ENCODE measurements around the gene SLC38A11.

The SLC38A11 gene

DNA sequence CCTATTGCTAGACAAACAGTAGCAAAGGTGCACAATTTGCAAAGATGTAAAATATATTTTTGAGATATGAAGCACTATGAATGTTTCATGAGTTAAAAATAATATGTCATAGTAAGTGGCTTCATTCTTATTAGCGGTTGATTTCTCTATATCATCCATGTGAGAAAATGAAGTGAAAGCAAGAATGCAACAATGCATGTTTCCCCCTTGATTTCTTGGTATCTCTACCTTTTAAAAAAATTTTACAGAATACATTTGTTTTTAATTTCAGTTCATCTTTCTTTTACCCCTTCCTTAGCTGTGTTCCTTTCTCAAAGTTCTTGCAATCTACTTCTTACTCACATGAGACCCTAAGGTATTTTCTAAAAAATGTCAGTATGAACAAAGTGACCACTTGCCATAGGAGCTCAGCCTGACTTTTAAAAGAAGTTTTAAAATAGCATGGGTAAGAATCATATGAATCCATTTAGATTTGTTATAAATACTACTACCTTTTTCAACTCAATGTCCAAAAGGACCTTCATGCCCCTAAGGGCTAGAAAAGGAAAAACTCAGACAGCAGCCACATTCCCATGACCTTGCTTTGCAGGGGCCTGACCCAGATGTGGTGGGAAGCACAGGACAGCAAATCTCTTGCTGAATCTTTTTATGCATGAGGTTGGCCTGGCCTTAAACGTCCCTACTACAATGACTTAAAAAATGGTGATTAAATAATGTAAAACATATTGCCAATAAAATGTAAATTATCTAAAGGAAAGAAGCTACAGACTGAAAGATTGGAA is 14.8 kb upstream of the SLC38A11 start:
- no peak for DNase-seq (ENCODE audit: low spot score)

DNA sequence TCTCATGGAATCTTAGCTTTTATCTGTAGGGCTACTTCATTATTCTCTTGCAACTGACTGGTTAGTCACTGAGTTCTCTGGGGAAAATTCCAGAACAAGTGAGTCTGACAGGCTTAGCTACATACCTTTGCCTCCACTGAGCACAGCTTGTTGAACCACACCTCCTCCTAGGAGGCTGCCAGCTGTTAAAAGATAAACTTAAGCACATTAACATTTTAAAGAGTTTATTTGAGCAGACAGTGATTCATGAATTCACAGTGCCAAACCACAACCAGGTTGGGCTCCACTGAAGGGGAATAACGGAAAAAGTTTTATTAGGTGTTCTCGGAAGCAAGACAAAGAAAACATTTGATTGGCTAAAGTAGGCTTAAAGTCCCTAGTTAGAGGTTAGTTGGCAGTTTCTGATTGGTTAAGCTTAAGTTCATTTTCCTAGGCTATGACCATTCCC is 12.5 kb upstream of the SLC38A11 start:
- DNase-seq (ENCODE audit: low spot score), result no peak

DNA sequence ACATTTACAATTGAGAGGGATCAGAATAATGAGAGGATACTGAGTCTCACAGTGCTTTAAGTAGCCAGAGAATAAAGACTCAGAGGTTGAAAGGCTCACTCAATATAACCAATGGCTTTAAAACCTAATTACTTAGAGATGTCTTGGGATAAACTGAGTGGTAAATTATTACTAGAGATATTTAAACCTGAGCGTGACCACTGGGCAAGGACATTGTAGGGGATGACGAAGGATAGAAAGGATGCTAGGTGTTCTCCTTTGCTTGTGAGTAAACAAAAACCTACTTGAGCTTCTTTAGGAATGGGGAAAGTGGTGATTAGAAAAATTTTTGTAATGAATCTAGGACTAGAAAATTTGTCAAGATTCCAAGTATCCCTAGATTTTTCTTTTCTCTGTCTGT is 12.0 kb upstream of the SLC38A11 start:
- DNase-seq (ENCODE audit: low spot score), result no peak

DNA sequence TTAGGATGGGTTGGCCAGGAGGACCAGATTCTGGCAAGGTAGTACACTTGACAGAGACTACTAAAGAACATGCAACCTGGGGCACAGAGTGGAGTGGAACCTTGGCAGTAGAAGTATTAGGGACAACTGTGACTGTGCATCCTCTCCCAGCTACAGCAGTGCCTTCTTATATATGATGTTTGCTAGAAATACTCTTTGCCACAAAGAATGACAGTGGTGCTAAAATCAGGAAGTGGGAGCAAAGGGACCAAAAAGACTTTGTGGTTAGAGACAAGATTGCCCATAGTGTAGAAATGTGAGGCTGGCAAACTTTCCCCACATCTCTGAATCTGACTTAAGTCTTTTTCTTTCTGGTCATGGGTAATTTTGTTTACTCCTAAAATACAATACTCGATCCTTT is 9.4 kb upstream of the SLC38A11 start:
- DNase-seq (ENCODE audit: low spot score), result no peak

DNA sequence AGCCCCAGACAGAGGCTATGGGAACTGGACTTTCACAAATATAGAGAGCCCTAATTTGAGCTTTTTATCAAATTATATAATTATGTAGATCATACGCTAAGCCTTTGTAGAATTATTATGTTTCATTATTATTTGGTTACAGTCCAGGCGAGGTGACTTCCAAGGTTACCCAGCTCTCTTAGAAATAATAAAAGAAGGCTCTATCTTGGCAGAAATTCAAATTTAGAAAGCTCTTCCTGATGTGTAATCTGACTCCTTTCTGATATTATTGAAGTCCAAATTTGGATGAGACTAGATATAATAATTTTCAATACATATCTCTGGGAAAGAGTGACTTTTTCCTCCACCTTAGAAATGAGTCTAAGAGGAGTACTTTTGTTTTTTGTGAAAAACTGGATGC is 4.8 kb upstream of the SLC38A11 start:
- DNase-seq (ENCODE audit: low spot score), result no peak

DNA sequence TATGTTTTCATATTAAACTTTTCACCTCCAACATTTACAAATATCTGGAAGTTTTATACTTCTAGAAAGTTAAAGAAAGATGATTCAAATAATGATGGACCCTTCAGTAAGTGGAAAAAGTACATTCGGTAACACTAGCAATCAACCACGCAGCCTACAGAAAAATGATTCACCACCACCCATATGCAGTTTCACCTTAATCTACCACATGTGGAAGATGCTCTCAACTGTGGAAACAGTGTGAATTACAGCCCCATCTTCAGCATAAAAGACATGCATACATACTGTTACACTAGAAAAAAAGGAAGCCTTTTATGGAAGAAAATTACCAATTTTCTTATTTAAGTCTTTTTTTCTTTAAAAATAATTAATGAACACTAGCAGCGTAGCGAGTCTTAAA is 1.1 kb downstream of the SLC38A11 start:
- DNase-seq (ENCODE audit: low spot score), result no peak

DNA sequence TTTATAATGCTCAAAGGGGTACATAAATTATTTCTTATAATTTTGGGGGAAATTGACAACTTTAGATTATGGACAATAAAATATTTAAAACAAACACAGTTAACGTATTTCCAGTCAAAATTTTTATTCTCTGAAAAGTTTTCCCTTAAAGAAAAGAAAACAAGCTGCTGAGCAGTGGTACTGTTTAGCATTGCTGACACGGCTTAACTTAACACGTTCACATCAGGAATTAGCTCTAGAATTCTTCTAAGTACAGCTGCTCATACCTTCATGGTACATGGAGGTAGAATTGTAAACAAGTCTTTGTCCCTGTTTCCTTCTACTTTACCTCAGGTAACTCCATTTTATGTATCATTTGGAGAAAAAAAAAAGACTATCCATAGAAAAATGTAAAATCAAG is 2.0 kb downstream of the SLC38A11 start:
- no peak for DNase-seq (ENCODE audit: low spot score)

DNA sequence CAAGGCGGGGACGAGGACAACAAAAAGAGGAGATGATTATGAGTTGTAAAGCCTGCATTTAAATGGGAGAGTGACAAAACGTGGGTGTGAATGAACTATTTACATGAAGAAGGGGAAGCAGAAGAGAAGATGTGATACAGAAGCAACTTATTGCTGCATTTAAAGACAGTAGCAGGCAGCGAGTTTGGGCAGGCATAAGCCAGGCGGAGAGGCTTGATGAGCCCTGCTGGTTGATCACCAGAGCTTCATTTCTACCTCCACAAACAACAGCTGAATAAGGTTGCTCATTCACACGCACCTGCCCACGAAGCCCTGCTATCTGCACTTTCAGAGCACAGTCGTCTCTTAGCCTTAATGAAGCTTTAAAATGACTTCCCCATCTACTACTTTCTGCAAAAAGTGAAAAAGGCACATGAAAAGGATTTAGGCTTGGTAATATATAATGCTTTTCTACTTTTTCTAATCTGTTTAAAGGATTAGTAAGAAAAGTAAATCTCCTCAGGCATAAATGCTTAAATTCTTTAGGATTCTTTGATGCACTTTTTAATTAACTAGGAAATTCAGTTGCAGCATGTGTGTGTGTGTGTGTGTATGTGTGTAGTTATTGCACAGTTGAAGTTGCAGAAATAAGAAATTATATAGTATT is 3.1 kb downstream of the SLC38A11 start:
- no peak for DNase-seq (ENCODE audit: low spot score)

DNA sequence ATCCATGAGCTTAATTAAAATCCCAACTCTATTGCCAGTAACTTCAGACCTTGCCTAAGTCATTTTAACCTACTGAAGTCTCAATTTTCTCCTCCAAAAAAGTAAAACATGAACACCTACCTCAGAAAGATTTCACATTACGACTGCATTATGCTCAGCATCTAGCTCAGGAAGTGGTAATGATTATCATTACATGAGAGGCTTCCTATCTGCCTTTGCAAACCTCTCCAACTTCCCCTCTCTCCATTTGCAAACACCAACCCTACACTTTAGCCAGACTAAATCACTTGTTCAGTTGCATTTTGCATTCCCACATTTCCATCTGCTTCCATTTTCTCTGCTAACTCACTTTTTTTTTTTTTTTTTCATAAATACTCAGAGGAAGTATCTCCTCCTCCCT is 6.8 kb downstream of the SLC38A11 start:
- no peak for DNase-seq (ENCODE audit: low spot score)

DNA sequence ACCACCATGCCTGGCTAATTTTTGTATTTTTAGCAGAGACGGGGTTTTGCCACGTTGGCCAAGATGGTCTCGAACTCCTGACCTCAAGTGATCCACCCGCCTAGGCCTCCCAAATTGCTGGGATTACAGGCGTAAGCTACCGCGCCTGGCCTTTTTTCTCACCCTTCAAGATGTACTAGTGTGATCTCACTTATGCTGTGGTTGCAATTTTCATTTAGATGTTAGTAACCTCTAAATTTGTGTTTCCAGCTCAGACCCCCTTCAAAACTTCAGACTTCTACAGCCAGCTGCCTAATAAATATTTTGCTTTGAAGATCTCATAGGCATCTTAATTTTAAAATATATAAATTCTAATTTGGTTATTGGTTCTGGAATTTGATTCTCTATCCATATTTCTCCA is 8.0 kb downstream of the SLC38A11 start:
- no peak for DNase-seq (ENCODE audit: low spot score)

DNA sequence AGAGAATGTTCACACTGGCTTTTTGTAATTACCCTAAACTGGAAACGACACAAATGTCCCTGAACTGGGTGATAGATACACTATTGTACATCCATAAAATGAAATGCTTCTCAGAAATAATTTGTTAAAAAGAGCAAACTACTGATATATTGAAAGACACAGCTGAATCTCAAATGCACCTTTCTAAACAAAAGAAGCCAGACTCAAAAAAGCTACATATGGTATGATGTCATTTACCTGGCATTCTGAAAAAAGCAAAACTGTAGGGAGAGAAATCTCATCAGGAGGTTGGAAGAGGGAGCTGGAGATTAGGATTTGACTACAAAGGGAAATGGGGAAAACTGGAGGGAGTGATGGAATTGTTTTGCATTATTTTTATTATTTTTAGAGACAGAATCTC is 12.0 kb downstream of the SLC38A11 start:
- no peak for DNase-seq (ENCODE audit: low spot score)

DNA sequence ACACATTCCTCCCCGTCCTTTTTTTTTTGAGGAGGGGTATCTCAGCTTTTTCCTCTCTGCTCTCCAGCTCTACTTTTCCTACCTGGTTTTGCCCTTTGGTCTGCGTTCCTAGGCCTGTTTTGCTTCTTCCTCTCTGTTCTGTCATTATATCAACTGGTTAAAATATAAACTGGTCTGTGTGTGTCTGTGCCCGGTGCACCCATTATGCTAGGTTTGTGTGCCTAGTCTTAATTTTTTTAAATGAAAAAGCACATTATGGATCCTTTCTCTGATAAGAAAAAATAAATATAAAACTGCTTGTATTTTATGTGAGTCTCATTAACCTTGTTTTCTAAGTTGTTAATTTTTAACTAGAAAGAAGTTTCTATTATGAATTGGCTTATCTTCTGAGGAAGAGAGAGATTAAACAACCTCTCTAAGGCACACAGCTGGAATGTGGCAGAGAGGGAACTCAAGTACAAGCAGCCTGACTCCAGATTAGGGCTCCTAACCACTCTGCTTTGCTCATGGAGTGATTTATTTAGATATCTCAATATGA is 17.4 kb downstream of the SLC38A11 start:
- DNase-seq (ENCODE audit: low spot score), result no peak

DNA sequence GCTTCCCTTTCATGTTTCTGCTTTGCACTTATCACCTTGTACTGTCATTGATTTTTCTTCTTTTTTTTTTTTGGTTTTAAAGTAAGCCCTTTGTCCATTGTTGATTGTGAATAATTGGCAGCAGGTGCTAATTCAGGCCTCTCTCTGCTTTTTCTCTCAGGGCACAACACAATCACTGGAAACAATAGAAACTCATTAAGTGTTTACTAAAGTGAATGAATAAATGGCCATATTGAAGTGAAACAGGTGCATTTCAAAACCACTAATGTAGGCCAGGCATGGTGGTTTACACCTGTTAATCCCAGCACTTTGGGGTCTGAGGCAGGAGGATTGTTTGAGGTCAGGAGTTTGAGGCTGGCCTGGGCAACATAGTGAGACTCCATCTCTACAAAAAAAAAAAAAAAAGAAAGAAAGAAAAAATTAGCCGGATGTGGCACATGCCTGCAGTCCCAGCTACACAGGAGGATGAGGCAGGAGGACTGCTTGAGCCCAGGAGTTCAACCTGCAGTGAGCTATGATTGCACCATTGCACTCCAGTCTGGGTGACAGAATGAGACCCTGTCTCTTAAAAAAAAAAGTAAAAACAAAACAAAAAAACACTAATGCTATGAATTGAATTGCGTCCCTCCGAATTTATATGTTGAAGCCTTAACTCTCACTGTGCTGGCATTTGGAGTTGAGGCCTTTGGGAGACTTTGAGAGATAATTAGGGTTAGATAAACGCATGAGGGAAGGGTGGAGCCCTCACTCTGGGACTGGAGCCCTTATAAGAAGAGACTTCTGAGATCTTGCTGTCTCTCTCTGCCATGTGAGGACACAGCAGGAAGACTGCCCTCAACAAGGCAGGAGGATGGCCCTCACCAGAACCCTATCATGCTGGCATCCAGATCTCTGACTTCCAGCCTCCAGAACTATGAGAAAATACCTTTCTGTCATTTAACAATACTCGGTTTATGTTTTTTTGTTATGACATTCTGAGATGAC is 19.9 kb downstream of the SLC38A11 start:
- no peak for DNase-seq (ENCODE audit: low spot score)

DNA sequence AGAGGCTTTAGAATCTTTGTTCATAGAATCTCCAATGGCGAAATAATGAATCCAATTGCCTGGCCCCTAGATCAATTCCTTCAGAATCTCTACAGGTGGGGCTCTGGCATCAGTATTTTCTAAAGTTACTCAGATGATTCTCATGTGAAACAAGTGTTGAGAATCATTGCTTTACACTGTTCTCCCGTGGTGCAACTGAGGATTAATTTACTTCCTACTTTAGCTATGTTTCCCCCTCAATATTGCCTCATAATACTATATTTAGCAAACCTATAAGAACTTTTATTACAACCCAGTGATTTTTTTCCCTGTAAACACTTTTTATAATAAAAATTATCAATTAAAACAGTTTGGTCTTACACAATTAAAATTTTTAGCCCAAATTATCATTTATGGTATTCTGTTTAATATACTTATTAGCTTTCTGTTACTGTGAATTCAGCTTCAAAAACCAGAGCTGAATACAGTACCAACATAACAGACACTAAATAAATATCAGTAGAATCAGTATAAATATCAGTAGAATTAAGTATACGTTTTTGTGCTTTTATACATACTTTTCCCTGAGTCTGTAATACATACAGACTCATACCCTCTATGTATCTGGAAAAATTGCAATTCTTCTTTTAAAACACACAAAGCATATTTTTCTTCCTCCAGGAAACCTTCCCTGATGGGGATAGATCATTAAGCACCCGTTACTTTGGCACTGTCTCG is 20.8 kb downstream of the SLC38A11 start:
- no peak for DNase-seq (ENCODE audit: low spot score)

DNA sequence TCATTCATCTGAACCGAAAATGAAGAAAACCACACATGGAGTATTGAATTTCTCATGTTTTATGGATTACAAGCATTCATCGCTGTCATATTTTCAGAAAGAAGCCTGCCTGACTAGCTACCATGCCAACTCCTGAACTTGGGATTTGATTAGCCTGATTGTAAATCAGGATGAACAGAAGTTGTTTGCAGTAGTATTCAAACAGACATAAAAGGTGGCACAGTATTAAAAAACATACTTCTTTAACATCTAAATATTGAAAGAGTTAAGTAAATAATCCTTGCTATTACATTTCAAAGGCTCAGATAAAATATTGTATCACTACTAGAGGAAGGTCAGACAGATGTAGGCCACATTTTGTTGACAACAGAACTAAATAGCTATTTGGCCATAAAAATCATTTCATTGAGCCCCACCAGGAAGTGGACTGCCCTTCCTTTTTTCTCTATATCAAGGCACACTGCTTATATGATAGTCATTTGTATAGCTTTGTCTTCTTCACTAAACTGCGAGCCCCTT is 21.6 kb downstream of the SLC38A11 start:
- DNase-seq (ENCODE audit: low spot score), result no peak

DNA sequence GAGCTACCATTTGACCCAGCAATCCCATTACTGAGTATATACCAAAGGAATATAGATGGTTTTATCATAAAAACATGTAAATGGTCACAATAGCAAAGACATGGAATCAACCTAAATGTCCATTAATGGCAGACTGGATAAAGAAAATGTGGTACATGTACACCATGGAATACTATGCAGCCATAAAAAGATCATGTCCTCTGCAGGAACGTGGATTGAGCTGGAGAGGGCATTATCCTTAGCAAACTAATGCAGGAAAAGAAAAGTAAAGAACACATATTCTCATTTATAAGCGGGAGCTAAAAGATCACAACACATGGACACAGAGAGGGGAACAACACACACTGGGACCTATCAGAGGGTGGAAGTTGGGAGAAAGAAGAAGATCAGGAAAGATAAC is 22.9 kb downstream of the SLC38A11 start:
- DNase-seq (ENCODE audit: low spot score), result no peak

DNA sequence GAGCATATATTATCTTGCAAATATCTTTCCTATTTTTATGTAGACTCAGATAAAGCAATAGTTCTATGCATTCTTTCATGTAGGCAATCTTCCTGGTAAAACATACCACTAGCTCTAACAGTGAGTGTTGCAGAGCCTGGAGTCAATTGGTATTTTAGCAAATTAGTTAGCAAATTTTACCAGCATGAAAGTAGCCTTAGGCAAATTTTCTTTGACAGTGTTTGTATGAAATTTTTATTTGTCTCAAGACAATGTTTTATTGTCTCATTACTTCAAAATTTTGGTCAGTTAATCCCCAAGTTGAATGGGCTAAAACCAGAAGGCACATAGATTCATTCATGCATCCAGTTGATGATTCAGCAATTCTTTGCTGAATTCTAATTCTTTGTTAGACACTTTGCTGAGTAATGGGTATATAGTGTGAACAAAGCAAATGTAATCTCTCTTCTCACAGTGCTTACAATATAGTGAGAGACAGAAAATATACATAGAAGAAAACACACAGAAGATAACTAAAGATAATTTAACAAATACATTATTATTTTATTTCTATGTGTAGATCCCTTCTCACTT is 27.1 kb downstream of the SLC38A11 start:
- no peak for DNase-seq (ENCODE audit: low spot score)

DNA sequence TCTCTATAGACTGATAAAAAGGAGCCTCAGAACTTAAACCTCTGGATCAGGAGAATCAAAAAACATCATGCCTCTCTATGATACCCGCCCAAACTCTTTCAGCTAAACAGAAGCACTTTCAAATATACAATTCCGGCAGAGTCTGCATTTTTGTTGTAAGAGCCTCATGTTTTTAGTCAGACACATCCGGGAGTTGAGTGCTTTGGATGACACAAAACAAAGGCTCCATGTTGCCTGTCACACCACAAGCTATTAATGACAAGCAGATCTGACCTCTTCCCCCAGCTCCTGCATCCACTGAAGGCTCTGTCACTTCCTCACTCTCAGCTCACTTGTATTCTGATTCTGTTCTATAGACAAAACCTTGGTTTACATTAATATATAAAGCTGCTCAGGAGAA is 33.2 kb downstream of the SLC38A11 start:
- no peak for DNase-seq (ENCODE audit: low spot score)

DNA sequence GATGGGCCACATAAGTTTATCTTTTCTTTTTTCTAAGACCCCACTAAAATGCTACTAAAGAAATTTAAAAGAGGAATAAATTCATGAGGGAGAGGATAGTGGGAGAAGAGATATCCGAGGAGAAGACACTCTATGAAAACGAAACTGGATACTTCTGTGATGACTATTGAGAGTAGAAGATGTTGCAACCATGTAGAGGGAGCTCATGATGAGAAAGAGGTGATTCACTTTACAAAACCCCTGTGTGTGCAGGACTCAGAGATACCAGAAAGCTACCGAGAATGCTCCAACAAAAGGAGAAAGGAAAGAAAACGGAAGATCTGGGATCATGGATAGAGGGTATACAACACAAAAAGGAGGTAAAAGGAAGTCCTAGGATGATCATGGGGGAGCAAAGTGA is 34.9 kb downstream of the SLC38A11 start:
- no peak for DNase-seq (ENCODE audit: low spot score)

DNA sequence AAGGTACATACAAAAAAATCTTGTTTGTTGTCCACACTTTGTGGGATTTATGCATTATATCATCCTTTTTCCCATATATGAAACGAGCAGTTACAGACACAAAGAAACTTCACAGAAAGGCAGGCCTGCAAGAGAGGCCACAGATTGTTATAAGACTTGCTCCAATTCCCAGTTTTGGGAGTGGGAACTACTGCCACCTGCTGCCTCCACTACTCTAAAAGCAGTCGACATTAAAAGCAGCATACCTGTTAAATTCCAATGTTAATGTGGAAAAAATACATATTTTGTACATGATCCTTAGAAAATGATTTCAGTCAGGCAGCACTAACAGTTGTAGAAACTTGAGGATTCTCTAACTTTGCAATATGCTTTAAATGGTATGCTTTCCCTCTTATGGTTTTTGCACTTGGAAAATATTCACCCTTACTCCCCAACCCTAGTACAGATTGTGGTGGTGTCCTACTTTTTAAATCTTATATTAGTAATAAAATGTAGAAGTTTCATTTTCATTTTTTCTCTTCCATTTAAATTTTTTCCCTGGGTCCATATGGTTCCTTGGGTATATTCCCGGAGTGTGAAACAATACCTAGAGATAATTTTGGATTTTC is 37.9 kb downstream of the SLC38A11 start:
- no peak for DNase-seq (ENCODE audit: low spot score)

DNA sequence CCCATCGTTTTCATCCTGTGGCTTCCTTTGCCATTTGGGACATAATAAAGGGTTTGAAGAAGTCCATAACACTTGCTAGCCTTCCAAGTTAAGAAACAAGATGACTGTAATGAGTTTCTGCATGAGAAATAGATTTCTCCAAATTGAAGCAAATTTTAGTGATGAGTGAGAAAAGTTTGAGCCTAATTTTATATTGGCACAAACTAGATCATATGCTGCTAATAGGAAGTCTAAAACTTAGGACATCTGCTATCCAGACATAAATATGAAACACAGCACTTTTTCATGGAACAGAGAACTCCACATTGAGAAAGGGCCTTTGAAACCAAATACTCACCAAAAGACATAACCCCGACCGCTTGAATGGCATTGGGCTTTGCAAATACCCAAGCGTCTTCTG is 39.8 kb downstream of the SLC38A11 start:
- DNase-seq (ENCODE audit: low spot score), result no peak
